ENCODE results near the gene MED19. TPM values are rescaled to one million over a fixed set of nuclear protein-coding genes. Genes with fewer than 3 reads are reported as not detected.
"Not testable (repeated sequence)": the region's sequence is repeated elsewhere in the genome, so short reads cannot be mapped to it uniquely, and the experiment has no call there.

MED19 gene
- total and polyA plus RNA-seq, 8 donors: 4.4 to 31.7 (median 16.8) TPM; not detected in 1

DNA sequence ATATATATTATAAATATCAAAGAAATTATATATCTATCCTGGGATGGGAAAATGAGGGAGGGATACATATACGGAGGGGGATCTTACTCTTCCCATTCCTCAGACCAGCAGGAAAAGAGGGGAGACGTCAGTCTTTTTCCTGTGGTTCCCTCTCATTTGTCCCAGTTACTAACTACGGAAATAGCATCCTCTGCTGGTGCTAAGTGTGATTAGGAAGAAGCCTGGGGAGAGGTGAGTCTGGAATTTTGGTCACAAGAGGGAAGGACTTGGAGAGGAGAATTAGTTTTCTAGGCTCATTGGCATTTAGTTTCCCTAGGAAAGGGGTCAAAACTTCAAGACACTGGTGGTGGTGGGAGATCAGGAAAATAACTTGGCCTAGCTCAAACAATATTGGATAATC is 11.6 kb downstream of the MED19 start:
- TF ChIP-seq EP300 (IDR thresholded peaks at IDR 0.05) (no peak), POLR2A (IDR thresholded peaks at IDR 0.05) (no peak), POLR2AphosphoS5 (IDR thresholded peaks at IDR 0.05) (no peak)
- TF ChIP-seq, protein P1, sequence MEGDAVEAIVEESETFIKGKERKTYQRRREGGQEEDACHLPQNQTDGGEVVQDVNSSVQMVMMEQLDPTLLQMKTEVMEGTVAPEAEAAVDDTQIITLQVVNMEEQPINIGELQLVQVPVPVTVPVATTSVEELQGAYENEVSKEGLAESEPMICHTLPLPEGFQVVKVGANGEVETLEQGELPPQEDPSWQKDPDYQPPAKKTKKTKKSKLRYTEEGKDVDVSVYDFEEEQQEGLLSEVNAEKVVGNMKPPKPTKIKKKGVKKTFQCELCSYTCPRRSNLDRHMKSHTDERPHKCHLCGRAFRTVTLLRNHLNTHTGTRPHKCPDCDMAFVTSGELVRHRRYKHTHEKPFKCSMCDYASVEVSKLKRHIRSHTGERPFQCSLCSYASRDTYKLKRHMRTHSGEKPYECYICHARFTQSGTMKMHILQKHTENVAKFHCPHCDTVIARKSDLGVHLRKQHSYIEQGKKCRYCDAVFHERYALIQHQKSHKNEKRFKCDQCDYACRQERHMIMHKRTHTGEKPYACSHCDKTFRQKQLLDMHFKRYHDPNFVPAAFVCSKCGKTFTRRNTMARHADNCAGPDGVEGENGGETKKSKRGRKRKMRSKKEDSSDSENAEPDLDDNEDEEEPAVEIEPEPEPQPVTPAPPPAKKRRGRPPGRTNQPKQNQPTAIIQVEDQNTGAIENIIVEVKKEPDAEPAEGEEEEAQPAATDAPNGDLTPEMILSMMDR (IDR thresholded peaks at IDR 0.05): no peak
- Histone ChIP-seq H3K27me3 (no peaks in the 10 kb centered on the region), H3K27ac (no peak overlapping the region), H3K4me3 (no peak overlapping the region), H3K9me3 (no peaks in the 10 kb centered on the region), H3K36me3 (peaks cover 65 to 97% (median 93%) of the 10 kb centered on the region in 4 donors), H3K4me1 (no peaks in the 10 kb centered on the region)
- intact Hi-C loops (cut with DNase I; ENCODE audit: low total_unique reads): no loop called here
- DNase-seq: no peak
- WGBS, 5 donors: 51 to 76% (median 66%) methylated on average over 3 of the region's 3 CpGs

DNA sequence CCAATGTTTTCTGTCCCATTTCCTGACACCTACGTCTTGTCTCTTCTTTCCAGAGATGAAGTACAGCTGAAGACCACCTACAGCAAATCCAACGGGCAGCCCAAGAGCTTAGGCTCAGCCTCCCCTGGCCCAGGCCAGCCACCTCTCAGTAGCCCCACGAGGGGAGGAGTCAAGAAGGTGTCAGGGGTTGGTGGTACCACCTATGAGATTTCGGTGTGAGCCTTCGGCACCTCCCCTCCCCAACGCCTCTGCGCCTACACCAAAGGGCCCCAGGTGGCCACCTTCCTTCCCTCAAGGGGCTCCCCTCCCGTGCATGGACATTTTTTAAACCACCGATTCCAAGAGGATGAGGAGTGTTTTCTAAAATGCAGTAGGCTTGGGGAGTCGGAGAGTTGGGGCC is 12.2 kb downstream of the MED19 start:
- Histone ChIP-seq H3K27me3 (no peaks in the 10 kb centered on the region), H3K36me3 (peaks cover 68 to 100% (median 96%) of the 10 kb centered on the region in 4 donors), H3K27ac (no peak overlapping the region), H3K4me3 (no peak overlapping the region), H3K4me1 (no peaks in the 10 kb centered on the region), H3K9me3 (no peaks in the 10 kb centered on the region)
- intact Hi-C loops (cut with DNase I; ENCODE audit: low total_unique reads): no loop called here
- TF ChIP-seq POLR2AphosphoS5 (IDR thresholded peaks at IDR 0.05) (no peak), POLR2A (IDR thresholded peaks at IDR 0.05) (no peak), EP300 (IDR thresholded peaks at IDR 0.05) (no peak)
- DNase-seq: no peak
- WGBS, 5 donors: 86 to 91% (median 90%) methylated on average over 10 of the region's 10 CpGs

DNA sequence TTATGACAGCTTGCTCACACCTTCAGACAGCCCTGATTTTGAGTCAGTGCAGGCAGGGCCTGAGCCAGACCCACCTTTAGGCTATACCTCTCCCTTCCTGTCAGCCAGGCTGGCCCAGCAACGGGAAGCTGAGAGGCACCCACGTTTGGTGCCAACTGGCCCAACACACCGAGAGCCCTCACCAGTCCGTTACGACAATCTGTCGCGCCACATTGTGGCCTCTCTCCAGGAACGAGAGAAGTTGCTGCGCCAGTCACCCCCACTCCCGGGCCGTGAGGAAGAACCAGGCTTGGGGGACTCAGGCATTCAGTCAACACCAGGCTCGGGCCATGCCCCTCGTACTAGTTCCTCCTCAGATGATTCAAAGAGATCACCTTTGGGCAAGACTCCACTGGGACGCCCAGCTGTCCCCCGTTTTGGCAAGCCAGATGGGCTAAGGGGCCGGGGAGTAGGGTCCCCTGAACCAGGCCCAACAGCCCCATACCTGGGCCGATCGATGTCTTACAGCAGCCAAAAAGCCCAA is 13.1 kb downstream of the MED19 start:
- H3K4me1 ChIP-seq: no peaks in the 10 kb centered on the region
- H3K4me3 ChIP-seq: no peak overlapping the region
- intact Hi-C loops (cut with DNase I; ENCODE audit: low total_unique reads): no loop called here
- no peak overlapping the region for H3K27ac ChIP-seq
- peaks cover 70 to 100% (median 96%) of the 10 kb centered on the region in 4 donors for H3K36me3 ChIP-seq
- no peak for DNase-seq
- WGBS, 5 donors: 82 to 91% (median 90%) methylated on average over 11 to 18 of the region's 18 CpGs
- no peak for TF ChIP-seq POLR2AphosphoS5 (IDR thresholded peaks at IDR 0.05)
- TF ChIP-seq EP300 (IDR thresholded peaks at IDR 0.05): no peak
- no peak for TF ChIP-seq POLR2A (IDR thresholded peaks at IDR 0.05)
- TF ChIP-seq, protein P1 (IDR thresholded peaks at IDR 0.05): no peak
- H3K9me3 ChIP-seq: no peaks in the 10 kb centered on the region
- no peaks in the 10 kb centered on the region for H3K27me3 ChIP-seq

DNA sequence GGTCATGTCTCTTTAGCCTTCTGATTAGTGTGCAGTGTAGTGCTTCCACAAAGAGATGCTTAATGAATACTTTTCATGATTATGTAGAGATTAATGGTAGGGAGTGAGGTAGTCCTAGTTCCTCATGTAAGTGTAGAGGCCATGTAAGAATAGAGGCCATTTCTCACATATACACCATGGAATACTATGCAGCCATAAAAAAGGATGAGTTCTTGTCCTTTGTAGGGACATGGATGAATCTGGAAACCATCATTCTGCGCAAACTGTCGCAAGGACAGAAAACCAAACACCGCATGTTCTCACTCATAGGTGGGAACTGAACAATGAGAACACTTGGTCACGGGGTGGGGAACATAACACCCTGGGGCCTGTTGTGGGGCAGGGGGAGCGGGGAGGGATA is 21.5 kb downstream of the MED19 start:
- H3K4me1 ChIP-seq; H3K27ac ChIP-seq; H3K27me3 ChIP-seq; H3K4me3 ChIP-seq; intact Hi-C loops (cut with DNase I; ENCODE audit: low total_unique reads); DNase-seq; H3K9me3 ChIP-seq: not testable (repeated sequence)
- WGBS, 5 donors: 97 to 100% (median 99%) methylated on average over 5 of the region's 5 CpGs
- H3K36me3 ChIP-seq: peaks cover 73 to 100% (median 100%) of the 10 kb centered on the region in 4 donors

DNA sequence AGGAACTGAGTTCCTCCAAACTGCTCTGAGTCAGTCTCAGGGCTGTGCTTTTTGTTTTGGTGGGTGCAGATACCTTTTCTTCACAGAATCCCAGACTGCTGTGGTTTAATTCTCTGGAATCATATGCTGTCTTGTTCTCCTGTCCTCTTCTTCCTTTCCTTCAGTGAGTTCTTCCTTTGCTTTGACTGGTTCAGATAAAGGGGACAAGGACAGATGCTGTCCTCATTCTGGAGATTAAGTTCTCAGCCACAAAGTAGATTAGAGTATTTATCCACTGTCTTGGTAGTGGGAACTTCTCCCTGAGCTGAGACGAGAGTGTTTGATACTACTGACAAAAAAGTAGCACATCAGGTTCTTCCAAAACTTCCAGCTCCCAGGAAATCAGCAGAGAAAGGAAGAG is 30.8 kb downstream of the MED19 start:
- Histone ChIP-seq H3K9me3 (no peaks in the 10 kb centered on the region), H3K27ac (no peak overlapping the region), H3K27me3 (no peaks in the 10 kb centered on the region), H3K4me1 (peaks cover 13 to 32% (median 22%) of the 10 kb centered on the region in 4 donors), H3K4me3 (no peak overlapping the region), H3K36me3 (peaks cover 36 to 74% (median 68%) of the 10 kb centered on the region in 4 donors)
- TF ChIP-seq EP300 (IDR thresholded peaks at IDR 0.05) (no peak), POLR2AphosphoS5 (IDR thresholded peaks at IDR 0.05) (no peak), POLR2A (IDR thresholded peaks at IDR 0.05) (no peak)
- TF ChIP-seq, protein P1 (IDR thresholded peaks at IDR 0.05): no peak
- 26 to 62% (median 51%) methylated on average over 1 of the region's 1 CpG for WGBS, 5 donors
- intact Hi-C loops (cut with DNase I; ENCODE audit: low total_unique reads): no loop called here
- DNase-seq: no peak
